Gastroesophageal sphincter (tissue), 3 donors: ENCODE data around the gene DEDD.

ENCODE experiments used
- CTCF ChIP-seq, 4 experiments: fragments of 200-600 bp in 2 of 4; fragments of 450-650 bp in 2 of 4; sonication (generic) in 1 of 4; IDR thresholded peaks; one replicate each; pipeline ENCODE4 v1.5.1; 2017 to 2019; ENCODE audit warnings: antibody characterized with exemption in 4 of 4, mild to moderate bottlenecking in 2 of 4, moderate library complexity in 2 of 4
- EP300 ChIP-seq: sonication (generic); formaldehyde crosslinking; IDR thresholded peaks from one replicate; pipeline ENCODE4 v1.6.1; 2017; ENCODE audit warnings: antibody characterized with exemption, mild to moderate bottlenecking
- POLR2A ChIP-seq, 2 donors: fragments of 450-650 bp; IDR thresholded peaks; one replicate each; pipeline ENCODE4 v1.6.1; 2017; ENCODE audit warnings: antibody characterized with exemption in 2 of 2, mild to moderate bottlenecking in 2 of 2, moderate library complexity in 1 of 2

- no peak for TF ChIP-seq CTCF (IDR thresholded peaks at IDR 0.05)
- TF ChIP-seq POLR2A (IDR thresholded peaks at IDR 0.05), result no peak
- TF ChIP-seq EP300, result no peak
Measured at GRCh38 chr1:161079436-161080110, 52.9 kb downstream of the DEDD start.
